Left lung (tissue), 10 donors: Measurements from ENCODE around the gene NADK2. TPM values are rescaled to one million over a fixed set of nuclear protein-coding genes. Genes with fewer than 3 reads are reported as not detected.

Experiments used
- ATAC-seq: fragments of 200-7000 bp; cut with Tn5 transposase; one replicate; pipeline ENCODE4 v1.9.1; 2020; ENCODE audit warnings: moderate library complexity
- DNase-seq, 4 donors: peaks; one replicate each; pipeline ENCODE4 v3.0.0-alpha.2; 2013 to 2020
- H3K27ac ChIP-seq, 2 donors: fragments of 200-600 bp; sonication (generic) in 1 of 2; one replicate each; pipeline versions ENCODE4 v1.5.0 to v1.8.0; 2020 to 2021
- H3K27me3 ChIP-seq, 2 donors: fragments of 200-600 bp; sonication (generic) in 1 of 2; one replicate each; pipeline versions ENCODE4 v1.5.0 to v1.8.0; 2020 to 2021
- H3K36me3 ChIP-seq, 2 donors: fragments of 200-600 bp; sonication (generic) in 1 of 2; one replicate each; pipeline versions ENCODE4 v1.5.0 to v1.8.0; 2020 to 2021
- H3K4me1 ChIP-seq, 2 donors: fragments of 200-600 bp; one replicate each; pipeline ENCODE4 v1.8.0; 2021
- H3K4me3 ChIP-seq, 2 donors: fragments of 200-600 bp; sonication (generic) in 1 of 2; one replicate each; pipeline versions ENCODE4 v1.5.0 to v1.8.0; 2020 to 2021; ENCODE audit warnings: mild to moderate bottlenecking in 1 of 2
- H3K9me3 ChIP-seq, 2 donors: fragments of 200-600 bp; sonication (generic) in 1 of 2; one replicate each; pipeline versions ENCODE4 v1.5.0 to v1.8.0; 2020 to 2021
- intact Hi-C, 2 donors: fragments of 100-400 bp; cut with DNase I; formaldehyde crosslinking; loops; one replicate each; pipeline versions ENCODE4 v1.11.2 to v1.14.2; 2022
- polyA plus RNA-seq, 6 donors: library from polyadenylated mRNA; unstranded; fragments of 120-200 nt; gene quantifications; one replicate each; pipeline ENCODE4 v1.2.1, GENCODE V29; 2013; ENCODE audit not compliant: insufficient read length in 6 of 6
- total RNA-seq, 2 donors: library from RNA; stranded (reverse); fragmentation: NEBNext Ultra II Directional; extraction: Animal tissue kit (Norgen Biotek cat#: 25700); gene quantifications; one replicate each; pipeline ENCODE4 v1.2.1, GENCODE V29; 2021
- TF ChIP-seq, protein P1 (sequence below), 2 donors: fragments of 200-600 bp; sonication (generic) in 1 of 2; IDR thresholded peaks; one replicate each; pipeline versions ENCODE4 v1.5.0 to v1.8.0; 2021; ENCODE audit warnings: antibody characterized with exemption in 2 of 2
- donor health status: DM: no; HTN: yes; CAD: no.
- donor health status: DM: no; HTN: no; CAD: no.

The NADK2 gene
- total and polyA plus RNA-seq, 8 donors: 23.8 to 57.2 (median 47.8) TPM

DNA sequence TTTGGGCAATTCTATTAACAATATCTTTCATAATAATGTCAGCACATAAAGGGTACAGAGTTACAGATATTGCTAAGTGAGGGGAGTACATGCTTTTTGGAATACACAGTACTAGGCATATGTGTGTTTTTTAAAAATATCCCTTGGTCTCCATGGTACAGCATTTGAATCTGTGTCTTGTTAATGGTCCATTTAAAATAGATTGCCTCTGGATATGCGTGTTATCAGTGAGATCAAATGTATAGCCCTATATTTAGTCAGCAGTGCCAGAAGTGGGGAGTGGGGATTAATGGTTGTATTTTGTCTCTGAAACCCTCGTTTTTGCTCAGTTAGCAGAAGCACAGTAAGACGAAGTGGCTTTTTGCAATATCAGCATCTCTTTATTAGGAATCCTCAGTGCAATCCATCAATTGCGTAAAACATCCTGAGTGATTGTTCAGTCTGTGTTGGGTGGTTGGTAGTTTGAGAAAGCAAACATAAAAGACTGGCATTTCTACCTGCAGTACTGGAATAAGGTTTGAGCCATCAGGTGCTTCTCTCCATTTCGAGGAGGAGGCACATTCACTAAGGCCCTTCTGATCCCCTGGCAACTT is 70.8 kb downstream of the NADK2 start:
- no peaks in the 10 kb centered on the region for H3K9me3 ChIP-seq
- ATAC-seq: no peak
- TF ChIP-seq, protein P1, sequence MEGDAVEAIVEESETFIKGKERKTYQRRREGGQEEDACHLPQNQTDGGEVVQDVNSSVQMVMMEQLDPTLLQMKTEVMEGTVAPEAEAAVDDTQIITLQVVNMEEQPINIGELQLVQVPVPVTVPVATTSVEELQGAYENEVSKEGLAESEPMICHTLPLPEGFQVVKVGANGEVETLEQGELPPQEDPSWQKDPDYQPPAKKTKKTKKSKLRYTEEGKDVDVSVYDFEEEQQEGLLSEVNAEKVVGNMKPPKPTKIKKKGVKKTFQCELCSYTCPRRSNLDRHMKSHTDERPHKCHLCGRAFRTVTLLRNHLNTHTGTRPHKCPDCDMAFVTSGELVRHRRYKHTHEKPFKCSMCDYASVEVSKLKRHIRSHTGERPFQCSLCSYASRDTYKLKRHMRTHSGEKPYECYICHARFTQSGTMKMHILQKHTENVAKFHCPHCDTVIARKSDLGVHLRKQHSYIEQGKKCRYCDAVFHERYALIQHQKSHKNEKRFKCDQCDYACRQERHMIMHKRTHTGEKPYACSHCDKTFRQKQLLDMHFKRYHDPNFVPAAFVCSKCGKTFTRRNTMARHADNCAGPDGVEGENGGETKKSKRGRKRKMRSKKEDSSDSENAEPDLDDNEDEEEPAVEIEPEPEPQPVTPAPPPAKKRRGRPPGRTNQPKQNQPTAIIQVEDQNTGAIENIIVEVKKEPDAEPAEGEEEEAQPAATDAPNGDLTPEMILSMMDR (IDR thresholded peaks at IDR 0.05): no peak
- no peak overlapping the region for H3K4me3 ChIP-seq
- no peak for DNase-seq
- no peaks in the 10 kb centered on the region for H3K4me1 ChIP-seq
- H3K27ac ChIP-seq: no peak overlapping the region
- intact Hi-C loops: no loop called here
- peaks cover 0 to 95% of the 10 kb centered on the region in 2 donors for H3K36me3 ChIP-seq
- no peaks in the 10 kb centered on the region for H3K27me3 ChIP-seq

DNA sequence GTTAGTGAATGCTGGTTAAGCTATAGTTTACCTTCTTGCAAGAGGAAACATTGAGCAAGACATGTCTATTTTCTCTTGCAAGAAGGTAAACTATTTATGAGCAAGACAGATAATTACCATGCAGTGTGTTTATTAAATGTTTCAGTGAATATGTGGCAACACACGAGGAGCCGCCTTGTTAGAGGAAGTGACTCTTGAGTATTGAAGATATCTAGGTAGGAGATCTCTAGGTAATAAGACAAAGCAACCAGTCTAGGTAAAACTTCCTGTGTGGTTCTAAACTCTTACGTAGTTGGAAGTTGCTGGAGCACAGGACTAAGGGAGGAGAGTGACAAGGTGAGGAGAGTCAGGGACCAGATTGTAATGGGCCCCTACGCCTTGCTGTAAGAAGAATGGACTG is 73.0 kb downstream of the NADK2 start:
- intact Hi-C loops: no loop called here
- DNase-seq (no peak), ATAC-seq (no peak)
- H3K36me3 ChIP-seq: peaks cover 0 to 100% of the 10 kb centered on the region in 2 donors
- no peak overlapping the region for H3K27ac ChIP-seq
- no peaks in the 10 kb centered on the region for H3K27me3 ChIP-seq
- TF ChIP-seq, protein P1 (IDR thresholded peaks at IDR 0.05): no peak
- no peak overlapping the region for H3K4me3 ChIP-seq
- no peaks in the 10 kb centered on the region for H3K9me3 ChIP-seq
- no peaks in the 10 kb centered on the region for H3K4me1 ChIP-seq

DNA sequence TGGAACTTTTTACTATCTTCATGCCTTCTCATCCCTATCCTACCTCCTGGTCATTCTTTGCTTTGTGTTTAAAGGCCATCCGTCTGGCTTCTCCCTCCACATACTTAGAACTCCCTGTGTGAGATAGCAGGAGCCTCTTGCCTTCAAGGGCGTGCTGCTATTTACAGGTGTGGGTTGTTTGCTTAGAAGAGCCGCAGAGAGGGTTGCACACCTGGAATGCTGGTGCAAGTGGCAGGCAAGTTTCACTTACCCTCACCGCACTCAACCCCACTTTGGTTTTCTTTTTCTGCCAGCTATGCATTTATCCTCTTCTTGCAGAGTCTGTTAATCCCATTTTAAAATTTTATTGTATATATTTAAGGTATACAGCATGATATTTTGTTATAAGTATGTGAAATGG is 77.3 kb downstream of the NADK2 start:
- TF ChIP-seq, protein P1 (IDR thresholded peaks at IDR 0.05): no peak
- Histone ChIP-seq H3K9me3 (no peaks in the 10 kb centered on the region), H3K27ac (no peak overlapping the region), H3K4me3 (no peak overlapping the region), H3K27me3 (no peaks in the 10 kb centered on the region), H3K36me3 (peaks cover 0 to 92% of the 10 kb centered on the region in 2 donors), H3K4me1 (peaks cover 0 to 2% of the 10 kb centered on the region in 2 donors)
- intact Hi-C loops: no loop called here
- ATAC-seq: no peak
- DNase-seq: no peak

DNA sequence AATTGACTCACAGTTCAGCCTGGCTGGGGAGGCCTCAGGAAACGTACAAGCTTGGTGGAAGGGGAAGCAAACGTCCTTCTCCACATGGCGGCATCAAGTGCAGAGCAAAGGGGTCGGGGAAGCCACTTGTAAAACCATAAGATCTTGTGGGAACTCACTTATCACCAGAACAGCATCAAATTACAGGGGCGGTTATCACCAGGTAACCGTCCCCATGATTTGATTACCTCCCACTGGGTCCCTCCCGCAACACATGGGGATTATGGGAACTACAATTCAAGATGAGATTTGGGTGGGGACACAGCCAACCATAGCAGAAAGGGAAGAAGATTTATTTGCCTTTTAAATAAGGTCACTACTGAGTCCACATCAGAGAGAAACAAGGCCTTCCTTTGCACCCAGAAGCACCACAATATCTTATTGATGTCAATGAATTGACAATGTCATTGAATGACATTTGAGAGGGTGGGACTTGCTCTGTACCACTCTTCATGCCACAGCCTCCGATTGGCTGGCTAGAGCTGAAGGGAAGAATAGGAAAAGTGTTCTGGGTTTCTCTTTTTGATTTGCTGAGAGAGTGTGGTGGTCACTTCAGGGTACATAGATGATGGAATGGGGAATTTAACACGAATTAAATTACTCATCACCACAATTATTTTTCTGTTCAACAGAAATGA is 78.8 kb downstream of the NADK2 start:
- Histone ChIP-seq H3K27ac (no peak overlapping the region), H3K4me3 (no peak overlapping the region), H3K36me3 (peaks cover 0 to 85% of the 10 kb centered on the region in 2 donors), H3K27me3 (no peaks in the 10 kb centered on the region), H3K9me3 (no peaks in the 10 kb centered on the region), H3K4me1 (peaks cover 0 to 3% of the 10 kb centered on the region in 2 donors)
- no peak for DNase-seq
- TF ChIP-seq, protein P1 (IDR thresholded peaks at IDR 0.05): no peak
- intact Hi-C loops: no loop called here
- no peak for ATAC-seq

DNA sequence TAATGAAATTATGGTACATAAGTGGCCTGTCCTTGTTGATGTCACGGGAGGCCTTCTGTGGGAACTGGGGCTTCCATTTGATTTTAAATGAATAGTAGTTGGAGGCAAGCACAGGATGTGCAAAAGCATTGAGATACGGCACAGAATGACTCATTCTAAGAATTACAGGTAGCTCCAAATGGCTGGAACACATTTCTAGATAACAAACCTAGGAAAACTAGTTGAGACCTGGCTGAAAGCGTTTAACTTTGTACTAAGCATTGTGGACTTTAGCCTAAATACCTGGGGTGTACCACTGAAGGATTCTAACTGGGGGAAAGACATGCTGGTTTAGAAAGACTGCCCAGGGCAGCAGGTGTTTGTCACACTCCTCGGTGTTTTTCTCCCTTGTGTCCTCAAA is 80.4 kb downstream of the NADK2 start:
- Histone ChIP-seq H3K27ac (no peak overlapping the region), H3K4me1 (peaks cover 3 to 12% of the 10 kb centered on the region in 2 donors), H3K9me3 (no peaks in the 10 kb centered on the region), H3K4me3 (no peak overlapping the region), H3K27me3 (no peaks in the 10 kb centered on the region), H3K36me3 (peaks cover 0 to 69% of the 10 kb centered on the region in 2 donors)
- no peak for ATAC-seq
- TF ChIP-seq, protein P1 (IDR thresholded peaks at IDR 0.05): no peak
- no peak for DNase-seq
- intact Hi-C loops: no loop called here
